Endodermal cell (in vitro differentiated cells): ENCODE data around the gene STEAP4. TPM values are rescaled to one million over a fixed set of nuclear protein-coding genes. Genes with fewer than 3 reads are reported as not detected.

ENCODE experiments used
- DNase-seq: peaks from one replicate; pipeline ENCODE4 v3.0.0-alpha.2; 2017
- H3K27ac ChIP-seq: 2 replicates; pipeline ENCODE4 v1.5.1; 2013; ENCODE audit warnings: mild to moderate bottlenecking, low read depth, low read length, moderate library complexity
- H3K27me3 ChIP-seq: 2 replicates; pipeline ENCODE4 v1.6.1; 2013; ENCODE audit warnings: mild to moderate bottlenecking, low read length, moderate library complexity; ENCODE audit not compliant: insufficient read depth, control insufficient read depth, poor library complexity, severe bottlenecking
- H3K36me3 ChIP-seq: 2 replicates; pipeline ENCODE4 v1.7.0; 2013; ENCODE audit warnings: mild to moderate bottlenecking, low read length, moderate library complexity; ENCODE audit not compliant: control insufficient read depth, insufficient read depth
- H3K4me1 ChIP-seq: one replicate; pipeline ENCODE4 v1.7.0; 2013; ENCODE audit warnings: low read length; ENCODE audit not compliant: control insufficient read depth, insufficient read depth
- H3K4me3 ChIP-seq: 2 replicates; pipeline ENCODE4 v1.5.1; 2013; ENCODE audit warnings: mild to moderate bottlenecking, low read length, moderate library complexity
- H3K9ac ChIP-seq: 2 replicates; pipeline ENCODE4 v1.6.1; 2013; ENCODE audit warnings: mild to moderate bottlenecking, low read length, moderate library complexity; ENCODE audit not compliant: poor library complexity, severe bottlenecking; ENCODE audit errors: extremely low read depth
- H3K9me3 ChIP-seq: 2 replicates; pipeline ENCODE4 v1.6.1; 2013; ENCODE audit warnings: mild to moderate bottlenecking, low read length, moderate library complexity; ENCODE audit not compliant: control insufficient read depth
- H3K27ac Mint-ChIP-seq: 2 replicates; pipeline ENCODE4 v1.8.0; 2020; ENCODE audit warnings: mixed read lengths
- H3K27me3 Mint-ChIP-seq: 2 replicates; pipeline ENCODE4 v1.8.0; 2021; ENCODE audit warnings: mild to moderate bottlenecking, mixed read lengths; ENCODE audit not compliant: insufficient read depth
- H3K36me3 Mint-ChIP-seq: 2 replicates; pipeline ENCODE4 v1.8.0; 2020; ENCODE audit warnings: low read depth, mixed read lengths
- H3K4me1 Mint-ChIP-seq: 2 replicates; pipeline ENCODE4 v1.8.0; 2020; ENCODE audit warnings: mixed read lengths
- H3K4me3 Mint-ChIP-seq: 2 replicates; pipeline ENCODE4 v1.8.0; 2020; ENCODE audit warnings: mild to moderate bottlenecking, moderate library complexity, mixed read lengths
- H3K9me3 Mint-ChIP-seq: 2 replicates; pipeline ENCODE4 v1.8.0; 2020; ENCODE audit warnings: mild to moderate bottlenecking, mixed read lengths
- CTCF ChIP-seq: fragments of 200-600 bp; sonication (generic); conservative IDR thresholded peaks from 2 replicates; pipeline ENCODE4 v1.5.0; 2021; ENCODE audit warnings: antibody characterized with exemption, mild to moderate bottlenecking
- WGBS, 2 experiments: methylation state at CpG; one replicate each; pipeline versions ENCODE4 v1.1.5 to v1.1.7; 2013; ENCODE audit warnings: missing lambda C conversion rate in 2 of 2, mixed read lengths in 1 of 2; ENCODE audit not compliant: insufficient coverage in 1 of 2, insufficient read length in 1 of 2; 5-methylcytosine and 5-hydroxymethylcytosine counted together
- total RNA-seq, 2 donors: library from RNA; stranded (reverse); fragmentation: NEBNext Ultra II Directional in 1 of 2; extraction: Animal tissue kit (Norgen Biotek cat#: 25700) in 1 of 2; gene quantifications; 2 replicates in 1 of 2; 3 replicates in 1 of 2; pipeline ENCODE4 v1.2.1, GENCODE V29; 2021

STEAP4 gene
- total RNA-seq, 2 donors from 2014 or later = not detected

- Histone ChIP-seq H3K27ac (no peak overlapping the region), H3K27me3 (no peaks in the 10 kb centered on the region), H3K4me1 (no peaks in the 10 kb centered on the region), H3K9me3 (no peaks in the 10 kb centered on the region), H3K9ac (no peak overlapping the region), H3K4me3 (no peak overlapping the region), H3K36me3 (no peaks in the 10 kb centered on the region)
- no peak for TF ChIP-seq CTCF
- Mint-ChIP-seq H3K36me3 (no peaks in the 10 kb centered on the region), H3K9me3 (no peaks in the 10 kb centered on the region), H3K27me3 (no peaks in the 10 kb centered on the region), H3K27ac (no peak overlapping the region), H3K4me3 (no peak overlapping the region), H3K4me1 (peaks cover 14% of the 10 kb centered on the region)
- 100% methylated on average over 1 of the region's 1 CpG; no CpG with 5 or more reads in 1 of the 2 experiments for WGBS, 2 experiments
- no peak for DNase-seq
Observed at GRCh38 chr7:88317422-88317821, 10.7 kb upstream of the STEAP4 start.

- H3K27ac Mint-ChIP-seq = no peak overlapping the region
- H3K4me1 Mint-ChIP-seq = peaks cover 11% of the 10 kb centered on the region
- Histone ChIP-seq H3K27ac (no peak overlapping the region), H3K4me1 (no peaks in the 10 kb centered on the region), H3K36me3 (no peaks in the 10 kb centered on the region), H3K27me3 (no peaks in the 10 kb centered on the region), H3K9ac (no peak overlapping the region), H3K4me3 (no peak overlapping the region), H3K9me3 (no peaks in the 10 kb centered on the region)
- no peaks in the 10 kb centered on the region for H3K9me3 Mint-ChIP-seq
- no peaks in the 10 kb centered on the region for H3K36me3 Mint-ChIP-seq
- TF ChIP-seq CTCF = no peak
- 94 to 100% methylated on average over 1 of the region's 1 CpG for WGBS, 2 experiments
- H3K4me3 Mint-ChIP-seq = no peak overlapping the region
- DNase-seq = no peak
- no peaks in the 10 kb centered on the region for H3K27me3 Mint-ChIP-seq
Observed at GRCh38 chr7:88316456-88316855, 9.8 kb upstream of the STEAP4 start.

GRCh38 chr7:88315522-88315921, 8.8 kb upstream of the STEAP4 start:
- Histone ChIP-seq H3K27ac (no peak overlapping the region), H3K4me3 (no peak overlapping the region), H3K4me1 (no peaks in the 10 kb centered on the region), H3K9me3 (no peaks in the 10 kb centered on the region), H3K27me3 (no peaks in the 10 kb centered on the region), H3K9ac (no peak overlapping the region), H3K36me3 (no peaks in the 10 kb centered on the region)
- 86 to 89% methylated on average over 2 of the region's 2 CpGs for WGBS, 2 experiments
- no peaks in the 10 kb centered on the region for H3K9me3 Mint-ChIP-seq
- H3K4me1 Mint-ChIP-seq = peaks cover 11% of the 10 kb centered on the region
- no peak overlapping the region for H3K4me3 Mint-ChIP-seq
- no peak overlapping the region for H3K27ac Mint-ChIP-seq
- no peaks in the 10 kb centered on the region for H3K27me3 Mint-ChIP-seq
- no peaks in the 10 kb centered on the region for H3K36me3 Mint-ChIP-seq
- no peak for TF ChIP-seq CTCF
- DNase-seq = no peak
